NCI-H526 treated with DMSO at 0.1 percent for 48 hours (cell line): ENCODE results near the gene CTBP2.
A peak's percentile ranks its signal among the peaks of the same experiment; 100 is the strongest.
"Not testable (repeated sequence)": the region's sequence is repeated elsewhere in the genome, so short reads cannot be mapped to it uniquely, and the experiment has no call there.

Source experiments
- DNase-seq: peaks from one replicate; lab custom pipeline; 2025; lab: John Stamatoyannopoulos, UW

Gene CTBP2

DNA sequence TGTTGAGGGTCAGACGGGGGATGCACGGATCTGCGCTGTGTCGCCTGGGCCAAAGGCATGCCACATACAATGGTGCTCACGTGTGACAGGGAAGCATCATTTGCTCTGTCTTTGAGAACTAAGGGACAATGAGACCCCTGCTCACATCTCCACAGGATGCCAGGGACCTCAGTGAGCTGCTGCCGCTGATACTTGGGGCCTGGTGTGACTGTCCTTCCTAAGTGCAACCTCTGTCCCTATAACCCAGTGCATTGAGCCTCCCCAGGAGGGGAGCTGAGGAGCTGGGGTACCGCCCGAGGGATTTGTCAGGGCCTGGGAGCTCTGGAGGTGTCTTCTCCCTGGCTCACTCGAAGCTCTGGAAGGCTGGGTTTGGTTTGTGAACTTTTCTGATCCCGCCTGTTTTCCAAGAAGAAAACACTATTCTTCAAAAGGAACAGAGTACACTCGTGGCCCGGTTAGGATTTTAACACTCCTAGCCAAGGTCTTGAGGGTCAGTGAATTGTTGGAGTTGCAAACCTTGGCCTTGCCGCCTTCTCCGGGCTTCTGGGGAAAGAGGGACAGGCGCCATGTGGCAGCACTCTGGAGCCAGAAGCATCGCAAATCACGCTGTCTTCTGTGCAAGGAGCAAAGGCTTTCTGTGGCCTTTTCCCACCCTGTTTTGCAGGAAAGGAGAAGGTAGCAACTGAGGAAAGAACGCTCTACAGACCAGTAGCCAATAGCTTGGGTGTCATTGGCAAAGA, 26.2 kb upstream of the CTBP2 start:
- DNase-seq = no peak

DNA sequence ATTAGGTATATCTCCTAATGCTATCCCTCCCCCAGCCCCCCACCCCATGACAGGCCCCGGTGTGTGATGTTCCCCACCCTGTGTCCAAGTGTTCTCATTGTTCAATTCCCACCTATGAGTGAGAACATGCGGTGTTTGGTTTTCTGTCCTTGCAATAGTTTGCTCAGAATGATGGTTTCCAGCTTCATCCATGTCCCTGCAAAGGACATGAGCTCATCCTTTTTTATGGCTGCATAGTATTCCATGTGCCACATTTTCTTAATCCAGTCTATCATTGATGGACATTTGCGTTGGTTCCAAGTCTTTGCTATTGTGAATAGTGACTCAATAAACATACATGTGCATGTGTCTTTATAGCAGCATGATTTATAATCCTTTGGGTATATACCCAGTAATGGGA, 18.7 kb upstream of the CTBP2 start:
- DNase-seq = not testable (repeated sequence)

- DNase-seq = no peak
Observed at GRCh38 chr10:125177641-125178640, 17.6 kb upstream of the CTBP2 start.

- DNase-seq = no peak
Observed at GRCh38 chr10:125175807-125176206, 15.4 kb upstream of the CTBP2 start.

GRCh38 chr10:125174360-125174759, 14.0 kb upstream of the CTBP2 start:
- DNase-seq = no peak

DNA sequence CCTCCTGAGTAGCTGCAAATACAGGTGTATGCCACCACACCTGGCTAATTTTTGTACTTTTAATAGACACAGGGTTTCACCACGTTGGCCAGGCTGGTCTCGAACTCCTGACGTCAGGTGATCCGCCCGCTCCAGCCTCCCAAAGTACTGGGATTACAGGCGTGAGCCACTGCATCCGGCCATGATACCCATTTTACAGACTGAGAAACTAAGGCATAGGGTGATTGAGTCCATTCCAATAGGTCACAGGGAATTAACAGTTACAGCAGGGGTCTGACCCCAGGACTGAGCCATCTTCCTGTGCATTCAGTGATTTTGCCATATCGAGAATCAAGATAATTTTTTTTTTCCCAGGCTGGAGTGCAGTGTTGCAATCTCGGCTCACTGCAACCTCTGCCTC, 12.3 kb upstream of the CTBP2 start:
- DNase-seq = no peak

DNA sequence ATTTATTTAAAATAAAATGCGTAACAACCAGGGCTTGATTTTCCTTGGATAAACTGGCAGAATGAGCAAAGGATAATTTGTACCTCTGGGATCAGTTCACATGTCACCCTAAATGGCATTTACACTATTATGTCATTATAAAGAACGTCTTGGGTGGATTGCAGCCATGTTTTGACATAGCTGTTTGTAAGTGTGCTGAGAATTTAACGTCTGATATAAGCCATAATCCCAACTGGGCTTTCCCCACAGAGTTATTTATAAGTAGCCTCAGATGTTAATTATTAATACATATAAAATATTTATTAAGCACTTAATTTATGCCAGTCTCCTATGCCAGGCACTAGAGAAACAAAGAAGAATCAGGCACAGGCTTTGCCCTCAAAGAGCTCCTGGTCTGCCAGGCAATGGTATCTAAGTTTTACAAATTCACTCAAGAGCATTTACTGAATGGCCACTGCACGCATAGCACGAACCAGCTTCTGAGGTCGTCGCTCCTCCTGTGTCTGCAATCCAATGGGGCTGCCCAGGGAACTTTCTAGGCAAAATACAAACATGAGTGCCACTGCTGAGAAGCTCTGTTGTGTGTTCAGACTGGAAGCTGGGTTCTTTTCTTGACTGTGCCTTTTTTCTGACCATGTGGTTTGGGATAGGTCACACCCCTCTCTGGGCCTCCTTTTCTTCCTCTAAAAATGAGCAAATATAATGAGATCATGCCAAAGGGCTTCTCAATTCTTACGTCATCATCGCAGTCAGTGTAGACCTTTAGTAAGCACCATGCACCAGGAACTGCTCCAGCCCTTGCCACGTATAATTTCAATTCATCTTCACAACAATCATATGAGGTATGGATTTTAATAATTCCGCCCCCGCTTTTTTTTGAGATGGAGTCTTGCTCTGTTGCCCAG, 11.3 kb upstream of the CTBP2 start:
- no peak for DNase-seq

GRCh38 chr10:125169915-125170314, 9.6 kb upstream of the CTBP2 start:
- DNase-seq = no peak

- no peak for DNase-seq
Observed at GRCh38 chr10:125169279-125169678, 8.9 kb upstream of the CTBP2 start.

DNA sequence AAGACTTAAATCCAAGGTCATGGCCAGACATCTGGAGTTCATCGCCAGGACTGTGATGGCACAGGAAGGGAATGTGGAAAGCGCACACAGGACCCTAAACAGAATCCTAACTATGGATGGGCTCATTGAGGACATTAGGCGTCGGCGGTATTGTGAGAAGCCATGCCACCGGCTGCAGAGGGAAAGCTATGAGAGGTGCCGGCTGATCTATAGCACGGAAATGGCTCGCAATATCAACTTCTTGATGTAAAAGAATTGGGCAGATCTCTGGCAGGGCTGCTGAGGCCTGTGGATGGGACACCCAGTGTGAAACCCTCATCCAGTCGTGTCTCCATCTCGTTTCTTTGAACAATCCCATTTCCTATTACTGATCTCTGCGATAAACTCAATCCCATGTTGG, 6.3 kb upstream of the CTBP2 start:
- no peak for DNase-seq

DNA sequence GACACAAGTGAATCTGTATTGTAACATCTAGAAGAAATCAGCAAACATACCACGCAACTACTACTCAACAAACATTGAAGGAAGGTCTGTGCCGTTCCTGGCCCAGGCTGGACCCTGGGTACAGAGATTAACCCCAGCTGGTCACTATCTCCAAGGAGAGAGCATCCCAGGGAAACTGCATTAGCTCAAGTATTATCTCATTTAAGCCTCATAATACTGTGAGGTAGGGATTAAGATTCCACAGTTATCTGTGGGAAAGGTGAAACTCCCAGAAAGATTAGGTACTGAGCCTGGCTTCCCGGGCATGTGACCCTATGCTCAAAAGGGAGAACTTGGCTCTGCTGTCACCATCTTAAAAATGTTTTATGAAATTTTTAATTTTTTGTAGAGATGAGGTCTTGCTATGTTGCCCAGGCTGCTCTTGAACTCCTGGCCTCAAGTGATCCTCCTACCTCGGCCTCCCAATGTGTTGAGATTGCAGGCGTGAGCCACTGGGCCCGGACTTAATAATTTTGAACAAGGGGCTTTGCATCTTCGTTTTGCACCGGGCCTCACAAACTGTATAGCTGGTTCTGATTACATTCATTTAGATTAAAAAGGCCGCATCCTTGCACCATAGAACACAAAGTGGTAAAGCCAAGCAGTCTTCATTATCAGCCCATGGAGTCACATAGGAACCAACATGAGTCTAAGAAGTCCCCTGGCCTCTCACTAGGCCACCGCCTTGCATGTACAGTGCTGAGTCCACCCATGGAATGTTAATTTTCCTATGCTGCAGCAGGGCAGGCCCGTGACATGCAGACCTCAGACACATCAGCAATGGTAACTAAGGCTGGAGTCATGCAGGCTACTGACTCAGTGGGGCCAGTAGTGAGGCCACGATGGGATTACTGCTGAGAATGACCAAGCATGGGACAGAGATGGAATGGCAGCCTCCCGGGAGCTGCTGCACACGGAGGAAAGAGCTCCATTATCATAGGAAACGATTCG, 5.5 kb upstream of the CTBP2 start:
- DNase-seq = no peak

- no peak for DNase-seq
Observed at GRCh38 chr10:125164421-125164820, 4.1 kb upstream of the CTBP2 start.

GRCh38 chr10:125163803-125164202, 3.4 kb upstream of the CTBP2 start:
- DNase-seq = no peak

DNA sequence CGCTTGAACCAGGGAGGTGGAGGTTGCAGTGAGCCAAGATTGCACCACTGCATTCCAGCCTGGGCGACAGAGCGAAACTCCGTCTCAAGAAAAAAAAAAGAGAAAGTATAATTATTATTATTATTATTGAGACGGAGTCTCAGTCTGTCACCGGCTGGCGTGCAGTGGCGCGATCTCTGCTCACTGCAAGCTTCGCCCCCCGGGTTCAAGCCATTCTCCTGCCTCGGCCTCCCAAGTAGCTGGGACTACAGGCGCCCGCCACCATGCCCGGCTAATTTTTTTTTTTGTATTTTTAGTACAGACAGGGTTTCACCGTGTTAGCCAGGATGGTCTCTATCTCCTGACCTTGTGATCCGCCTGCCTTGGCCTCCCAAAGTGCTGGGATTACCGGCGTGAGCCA, 2.9 kb upstream of the CTBP2 start:
- not testable (repeated sequence) for DNase-seq

GRCh38 chr10:125162120-125162931, 2.0 kb upstream of the CTBP2 start:
- peak; percentile 1 for DNase-seq

DNA sequence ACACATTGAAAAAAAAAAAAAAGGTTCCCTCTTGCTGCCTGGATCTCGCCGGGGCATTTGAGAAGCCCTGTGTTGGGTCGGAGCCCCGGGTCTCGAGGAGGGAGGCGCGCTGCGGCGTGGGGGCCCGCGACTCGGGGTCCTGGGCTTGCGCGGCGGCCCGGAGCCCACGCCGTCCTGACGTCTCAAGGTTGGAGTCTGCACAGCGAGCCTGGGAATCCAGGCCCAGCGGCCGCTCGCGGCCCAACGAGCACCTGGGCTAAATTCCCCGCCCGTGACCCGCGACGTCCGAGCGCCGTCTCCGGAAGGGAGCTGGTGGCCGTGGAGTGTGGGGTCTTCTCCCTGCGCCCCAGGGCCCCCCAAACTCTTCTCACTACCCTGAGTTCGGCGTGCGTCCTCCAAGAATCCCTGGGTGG, 1.4 kb upstream of the CTBP2 start:
- no peak for DNase-seq

GRCh38 chr10:125160856-125161706, 718 bp upstream of the CTBP2 start:
- DNase-seq = peak; percentile 57

- no peak for DNase-seq
Observed at GRCh38 chr10:125159486-125159931, 854 bp downstream of the CTBP2 start.
